HG03066 (cell line): Measurements from ENCODE around the gene CMTM7.
"Not testable (repeated sequence)": the region's sequence is repeated elsewhere in the genome, so short reads cannot be mapped to it uniquely, and the experiment has no call there.

Source experiments
- ATAC-seq: cut with Tn5 transposase; IDR thresholded peaks from one replicate; pipeline ENCODE4 v1.9.1; 2021; ENCODE audit warnings: low read depth; ENCODE audit not compliant: unreplicated experiment

Gene CMTM7

DNA sequence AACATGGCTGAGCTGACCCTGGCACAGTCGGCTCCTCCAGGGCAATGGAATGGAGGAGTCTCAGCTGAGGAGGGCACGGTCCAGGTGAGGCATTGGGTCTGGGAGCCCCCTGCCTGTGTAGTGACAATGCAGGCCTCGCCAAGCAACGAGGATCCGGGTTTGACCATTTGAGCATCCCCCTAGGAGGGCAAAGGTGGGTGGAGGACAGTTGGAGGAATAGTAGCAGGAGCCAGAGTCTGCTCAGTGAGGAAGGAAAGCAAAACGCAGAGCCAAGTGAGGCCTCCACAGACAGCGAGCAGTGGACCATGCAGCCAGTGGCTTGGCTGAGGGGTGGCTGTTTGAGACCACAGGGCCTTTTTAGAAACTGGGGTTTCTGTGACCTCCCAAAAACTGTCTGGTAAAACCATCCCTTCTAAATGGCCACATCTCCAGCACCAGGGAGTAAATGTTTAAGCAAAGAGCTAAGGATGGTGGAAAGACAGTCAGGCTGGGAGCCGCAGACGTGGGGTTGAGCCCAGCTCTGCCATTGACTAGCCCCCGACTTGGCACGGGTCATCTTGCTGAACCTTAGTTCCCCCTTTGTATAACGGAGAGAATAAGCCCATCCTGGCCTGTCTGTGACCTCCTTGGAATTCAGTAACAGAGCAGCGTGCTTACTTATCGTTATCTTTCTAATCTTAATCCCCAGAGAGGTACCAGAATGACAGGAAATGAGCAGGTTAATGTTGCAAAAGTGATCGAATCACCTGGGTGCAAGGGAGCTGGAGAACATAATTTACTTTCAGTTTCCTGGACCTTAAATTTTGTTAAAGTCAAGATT is 64.2 kb downstream of the CMTM7 start:
- no peak for ATAC-seq

- ATAC-seq, result no peak
These were observed 64.9 kb downstream of the CMTM7 start for GRCh38 chr3:32456429-32457130.

DNA sequence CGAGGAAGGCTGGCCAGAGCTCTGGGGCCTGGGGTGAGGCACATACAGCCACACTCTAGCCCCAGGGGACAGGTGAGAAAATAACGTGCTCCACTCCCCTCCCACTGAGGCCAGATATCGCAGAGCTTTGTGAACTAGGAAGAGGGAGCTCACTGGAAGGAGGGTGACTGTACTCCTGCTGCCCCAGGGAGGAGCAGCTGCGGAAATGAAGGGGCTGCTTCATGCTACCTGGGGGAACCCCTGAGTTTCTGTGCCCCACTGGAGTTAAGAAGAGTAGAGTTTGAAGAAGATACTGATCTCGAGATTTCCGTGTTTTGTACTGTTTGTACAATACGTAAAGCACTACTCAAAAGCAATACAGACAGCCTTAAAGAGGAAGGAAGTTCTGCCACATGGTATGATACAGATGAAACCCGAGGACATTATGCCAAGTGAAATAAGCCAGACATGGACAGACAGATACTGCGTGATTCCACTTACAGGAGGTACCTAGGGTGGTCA is 66.4 kb downstream of the CMTM7 start:
- ATAC-seq, result no peak

DNA sequence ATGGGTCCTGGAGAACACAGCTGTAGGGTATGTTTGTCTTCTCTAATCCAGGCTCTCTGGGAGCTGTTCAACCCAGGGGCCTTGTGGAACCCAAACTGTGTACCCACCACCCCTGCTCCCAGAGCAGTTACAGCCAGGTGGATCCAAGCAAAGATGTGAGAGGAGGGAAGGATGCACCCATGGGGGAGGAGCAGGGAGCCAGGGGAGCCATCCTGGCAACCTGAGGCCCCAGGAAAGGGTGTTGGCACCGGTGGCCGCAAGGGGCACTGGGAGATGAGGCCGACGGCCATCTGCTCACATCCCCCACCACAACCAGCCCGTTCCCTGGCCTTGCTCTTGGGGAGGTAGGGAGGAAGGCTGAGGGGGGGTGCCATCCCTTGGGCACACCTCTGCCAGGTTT is 67.8 kb downstream of the CMTM7 start:
- ATAC-seq, result no peak

DNA sequence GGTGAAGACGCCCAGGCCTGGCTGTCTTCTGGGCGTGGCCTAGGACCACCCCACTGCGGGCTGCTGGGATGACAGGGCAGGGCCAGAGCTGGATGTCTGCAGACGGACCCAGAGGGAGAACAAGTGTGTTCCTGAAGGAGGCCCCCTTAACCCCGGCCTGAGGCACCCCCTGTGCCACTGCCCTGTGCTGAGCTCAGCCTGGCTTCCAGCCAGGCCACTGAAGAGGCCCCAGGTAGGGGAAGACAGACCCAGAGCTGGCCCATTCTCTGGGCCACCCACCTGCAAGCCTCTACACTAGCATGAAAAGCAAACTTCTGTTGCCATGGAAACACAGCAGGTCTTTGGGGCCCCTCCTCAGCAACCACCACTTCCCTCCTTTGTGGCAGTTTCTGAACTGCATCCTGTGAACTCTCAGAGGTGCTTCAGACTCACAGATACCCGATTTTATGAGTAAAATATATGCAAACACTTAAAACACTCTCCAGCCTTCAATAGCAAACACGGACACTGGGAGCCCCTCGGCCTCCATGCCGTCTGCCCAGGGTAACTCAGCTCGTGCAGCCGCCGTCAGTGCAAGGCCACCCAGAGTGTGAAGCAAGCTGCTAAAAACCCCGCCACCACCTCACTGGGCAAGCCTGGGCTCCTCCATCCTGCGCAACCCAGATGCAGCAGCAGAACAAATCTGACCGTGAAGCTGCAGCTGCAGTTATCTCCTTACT is 68.5 kb downstream of the CMTM7 start:
- ATAC-seq, result peak; percentile 83

GRCh38 chr3:32460817-32461496 is 69.3 kb downstream of the CMTM7 start:
- ATAC-seq, result not testable (repeated sequence)

DNA sequence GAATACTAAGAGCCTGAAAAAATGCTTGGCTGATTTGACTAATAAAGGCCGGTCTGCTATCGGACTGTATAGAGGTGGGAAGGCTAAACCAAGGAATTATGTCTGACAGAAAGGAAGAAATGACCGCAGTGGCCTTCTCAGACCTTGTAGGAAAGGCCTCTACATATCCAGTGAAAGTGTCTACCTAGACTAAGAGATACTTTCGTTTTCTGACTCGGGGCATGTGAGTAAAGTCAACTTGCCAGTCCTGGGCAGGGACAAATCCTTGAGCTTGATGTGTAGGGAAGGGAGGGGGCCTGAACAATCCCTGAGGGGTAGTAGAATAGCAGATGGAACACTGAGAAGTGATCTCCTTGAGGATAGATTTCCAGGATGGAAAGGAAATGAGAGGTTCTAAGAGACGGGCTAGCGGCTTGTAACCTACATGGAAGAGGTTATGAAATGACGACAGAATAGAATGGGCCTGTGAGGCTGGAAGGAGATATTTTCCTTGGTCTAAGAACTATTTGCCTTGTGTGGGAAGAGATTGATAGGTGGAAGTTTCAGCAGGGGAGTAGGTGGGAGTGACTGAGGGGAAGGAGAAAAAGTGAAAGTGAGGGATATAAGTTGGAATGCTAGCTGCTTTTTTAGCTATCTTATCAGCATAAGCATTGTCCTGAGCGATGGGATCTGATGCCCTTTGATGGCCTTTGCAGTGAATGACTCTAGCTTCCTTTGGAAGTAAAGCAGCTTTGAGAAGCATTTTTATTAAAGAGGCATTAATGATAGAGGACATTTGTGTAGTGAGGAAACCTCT is 70.7 kb downstream of the CMTM7 start:
- not testable (repeated sequence) for ATAC-seq

DNA sequence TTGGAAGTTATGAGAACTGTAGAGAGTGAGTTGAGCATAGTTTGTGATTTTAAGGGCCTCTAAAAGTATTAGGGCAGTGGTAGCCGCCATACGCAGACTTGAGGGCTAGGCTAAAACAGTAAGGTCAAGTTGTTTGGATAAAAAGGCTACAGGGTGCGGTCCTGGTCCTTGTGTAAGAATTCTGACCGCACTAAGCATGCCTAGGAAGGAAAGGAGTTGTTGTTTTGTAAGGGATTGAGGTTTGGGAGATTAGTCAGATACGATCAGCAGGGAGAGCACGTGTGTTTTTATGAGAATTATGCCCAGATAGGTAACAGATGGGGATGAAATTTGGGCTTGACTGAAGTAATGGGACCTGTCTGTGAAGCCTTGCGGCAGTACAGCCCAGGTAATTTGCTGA is 71.8 kb downstream of the CMTM7 start:
- not testable (repeated sequence) for ATAC-seq

- ATAC-seq, result not testable (repeated sequence)
These were observed 73.1 kb downstream of the CMTM7 start for GRCh38 chr3:32464726-32465125.

DNA sequence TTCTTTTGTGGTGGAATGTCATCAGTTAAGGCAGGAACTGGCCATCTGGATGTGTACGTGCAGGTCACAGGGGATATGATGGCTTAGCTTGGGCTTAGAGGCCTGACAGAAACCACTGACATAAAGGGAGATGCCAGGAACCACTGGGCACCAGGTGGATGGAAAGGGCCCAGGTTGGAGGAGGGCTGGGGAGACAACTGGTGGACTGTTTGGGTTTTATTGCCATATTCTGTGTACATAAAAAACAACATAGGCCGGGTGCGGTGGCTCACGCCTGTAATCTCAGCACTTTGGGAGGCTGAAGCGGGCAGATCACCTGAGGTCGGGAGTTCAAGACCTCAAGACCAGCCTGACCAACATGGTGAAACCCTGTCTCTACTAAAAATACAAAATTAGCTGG is 75.2 kb downstream of the CMTM7 start:
- ATAC-seq, result not testable (repeated sequence)

- peak; percentile 69 for ATAC-seq
These were observed 75.8 kb downstream of the CMTM7 start for GRCh38 chr3:32467333-32468070.

GRCh38 chr3:32469151-32469874 is 77.7 kb downstream of the CMTM7 start:
- no peak for ATAC-seq

GRCh38 chr3:32470362-32470761 is 78.7 kb downstream of the CMTM7 start:
- ATAC-seq, result no peak

- ATAC-seq, result no peak
These were observed 79.6 kb downstream of the CMTM7 start for GRCh38 chr3:32471246-32471645.

DNA sequence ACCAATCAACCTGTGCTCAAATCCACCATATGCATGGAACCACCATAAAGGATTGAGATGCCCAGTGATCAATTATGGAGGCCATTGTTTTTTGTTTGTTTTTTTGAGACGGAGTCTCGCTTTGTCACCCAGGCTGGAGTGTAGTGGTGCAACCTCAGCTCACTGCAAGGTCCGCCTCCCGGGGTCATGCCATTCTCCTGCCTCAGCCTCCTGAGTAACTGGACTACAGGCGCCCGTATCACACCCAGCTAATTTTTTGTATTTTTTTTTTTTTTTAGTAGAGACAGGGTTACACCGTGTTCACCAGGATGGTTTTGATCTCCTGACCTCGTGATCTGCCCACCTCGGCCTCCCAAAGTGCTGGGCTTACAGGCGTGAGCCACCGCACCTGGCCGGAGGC is 80.5 kb downstream of the CMTM7 start:
- ATAC-seq, result not testable (repeated sequence)

DNA sequence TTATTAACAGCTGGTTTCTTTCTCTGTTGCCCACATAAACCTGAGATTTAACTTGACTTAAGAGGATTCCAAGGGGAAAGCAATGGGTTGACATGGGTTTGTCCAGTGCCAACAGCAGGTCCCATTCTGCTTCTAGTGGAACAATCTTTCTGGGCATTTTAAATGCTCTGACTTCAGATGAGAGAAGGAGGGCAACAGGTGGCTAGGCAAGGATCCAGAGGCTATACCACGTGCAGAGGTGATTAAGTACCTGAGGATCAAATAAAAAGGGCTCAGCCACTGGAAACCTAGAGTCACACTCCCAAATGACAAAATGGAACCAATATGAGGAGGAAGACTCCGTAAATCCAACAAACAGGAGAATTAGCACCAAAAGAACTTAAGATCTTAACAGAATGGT is 82.5 kb downstream of the CMTM7 start:
- no peak for ATAC-seq

- ATAC-seq, result no peak
These were observed 89.0 kb downstream of the CMTM7 start for GRCh38 chr3:32480604-32481003.
